22Rv1 (cell line): Measurements from ENCODE around the gene TIMM29.

ENCODE experiments used
- CTCF ChIP-seq: fragments of 450-650 bp; IDR thresholded peaks from 2 replicates; pipeline ENCODE4 v1.5.1; 2017; ENCODE audit warnings: mild to moderate bottlenecking
- ZFX ChIP-seq: fragments of 450-650 bp; IDR thresholded peaks from 2 replicates; pipeline ENCODE4 v1.6.1; 2017; ENCODE audit warnings: antibody characterized with exemption, borderline replicate concordance

GRCh38 chr19:10888421-10888866 is 40.2 kb upstream of the TIMM29 start:
- TF ChIP-seq CTCF, result no peak
- no peak for TF ChIP-seq ZFX
